NK-92 treated with Interleukin-12 subunit alpha and Interleukin-12 subunit beta, amount 100 ng/mL, for 24 hours (cell line): ENCODE results near the gene KLK15.
"Not testable (repeated sequence)": the region's sequence is repeated elsewhere in the genome, so short reads cannot be mapped to it uniquely, and the experiment has no call there.

Source experiments
- DNase-seq: peaks from one replicate; lab custom pipeline; 2025; lab: John Stamatoyannopoulos, UW

Gene KLK15

GRCh38 chr19:50796634-50797428, 36.5 kb downstream of the KLK15 start:
- no peak for DNase-seq

GRCh38 chr19:50796128-50796633, 37.2 kb downstream of the KLK15 start:
- no peak for DNase-seq

DNA sequence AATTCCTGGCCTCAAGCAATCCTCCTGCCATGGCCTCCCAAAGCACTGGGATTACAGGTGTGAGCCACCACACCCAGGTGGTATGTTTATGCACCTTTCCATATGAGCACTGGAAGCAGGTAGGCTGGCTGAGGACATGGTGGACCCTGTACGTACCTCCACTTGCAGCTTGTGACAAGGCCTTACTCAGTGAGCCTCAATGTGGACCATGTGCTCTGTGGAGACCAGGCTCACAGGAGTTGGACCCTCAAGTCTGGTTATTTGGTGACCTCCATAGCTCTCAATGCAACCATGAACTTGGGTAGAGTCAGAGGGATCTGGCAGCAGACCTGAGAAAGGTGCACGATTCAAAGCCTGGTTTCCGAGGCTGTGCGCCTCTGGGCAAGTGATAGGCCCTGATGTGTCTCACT, 37.7 kb downstream of the KLK15 start:
- no peak for DNase-seq

- no peak for DNase-seq
These were observed 38.3 kb downstream of the KLK15 start for GRCh38 chr19:50794876-50795663.

- no peak for DNase-seq
These were observed 39.1 kb downstream of the KLK15 start for GRCh38 chr19:50794074-50794875.

- no peak for DNase-seq
These were observed 39.8 kb downstream of the KLK15 start for GRCh38 chr19:50793558-50794065.

DNA sequence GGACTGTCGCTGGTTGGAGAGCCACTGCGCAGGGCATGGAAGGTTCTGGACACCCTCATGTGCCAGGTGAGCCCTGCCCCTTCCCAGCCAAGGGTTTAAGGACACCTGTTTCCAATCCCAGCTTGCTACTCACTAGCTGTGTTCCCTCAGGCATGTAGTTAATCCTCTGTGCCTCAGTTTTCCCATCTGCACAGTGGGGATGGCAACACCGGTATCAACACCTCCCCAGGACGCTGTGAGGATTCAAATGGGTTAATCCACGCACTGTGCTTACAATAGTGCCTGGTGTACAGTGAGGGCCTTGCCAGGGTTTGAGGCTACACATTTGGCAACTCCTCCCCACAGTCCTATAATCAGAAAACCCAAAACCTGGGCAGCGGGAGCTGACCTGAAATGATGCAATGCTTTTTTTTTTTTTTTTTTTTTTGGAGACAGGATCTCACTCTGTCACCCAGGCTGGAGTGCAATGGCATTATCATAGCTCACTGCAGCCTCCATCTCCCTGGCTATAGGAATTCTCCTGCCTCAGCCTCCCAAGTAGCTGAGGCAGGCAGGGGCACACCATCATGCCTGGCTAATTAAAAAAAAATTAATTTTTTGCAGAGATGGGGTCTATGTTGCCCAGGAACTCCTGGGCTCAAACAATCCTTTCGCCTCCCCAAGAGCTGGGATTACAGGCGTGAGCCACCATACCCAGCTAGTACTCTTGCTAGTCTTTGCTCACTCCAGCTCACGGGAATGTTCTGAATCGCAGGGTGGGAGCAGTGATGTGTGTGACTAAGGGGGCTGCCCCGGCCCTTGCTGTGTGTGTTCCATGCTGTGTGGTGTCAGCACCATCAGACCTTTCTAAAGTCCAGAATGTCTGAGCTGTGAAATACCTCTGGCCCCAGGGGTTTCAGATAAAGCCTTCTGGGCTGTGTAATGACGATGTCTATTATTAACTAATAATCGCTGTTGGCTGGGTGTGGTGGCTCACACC, 40.8 kb downstream of the KLK15 start:
- DNase-seq: no peak

GRCh38 chr19:50791594-50792271, 41.6 kb downstream of the KLK15 start:
- DNase-seq: no peak

DNA sequence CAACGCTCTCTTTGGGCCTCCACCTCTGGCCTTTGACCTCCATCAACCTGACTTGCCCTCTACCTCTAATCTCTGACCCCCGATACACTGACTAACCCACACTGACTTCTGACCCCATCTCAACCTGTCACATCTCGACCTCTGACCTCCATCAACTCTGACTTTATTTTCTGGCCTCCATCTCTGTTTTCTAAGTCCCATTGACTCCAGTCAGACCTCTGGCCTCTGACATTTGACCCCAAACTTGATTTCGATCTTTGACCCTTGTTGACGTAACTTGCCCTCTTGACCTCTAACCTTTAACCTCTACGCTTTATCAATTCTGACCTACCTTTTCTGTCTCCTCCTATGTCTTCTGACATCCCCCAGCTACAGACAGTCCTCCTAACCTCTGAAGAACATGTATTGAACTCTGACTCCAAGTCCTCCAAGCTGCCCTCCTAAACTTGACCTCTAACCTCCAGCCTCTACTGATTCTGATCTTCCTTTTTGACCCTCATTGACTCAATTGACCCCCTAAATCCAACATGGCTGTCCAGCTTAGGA, 42.4 kb downstream of the KLK15 start:
- DNase-seq: no peak

GRCh38 chr19:50790396-50790795, 43.0 kb downstream of the KLK15 start, which contains the start of gene ACP4:
Gene ACP4 (plus strand): TSS chr19:50790415. CDS start chr19:50790415, 0 bp downstream.
- no peak for DNase-seq

- no peak for DNase-seq
These were observed 48.0 kb downstream of the KLK15 start for GRCh38 chr19:50785329-50785728.

DNA sequence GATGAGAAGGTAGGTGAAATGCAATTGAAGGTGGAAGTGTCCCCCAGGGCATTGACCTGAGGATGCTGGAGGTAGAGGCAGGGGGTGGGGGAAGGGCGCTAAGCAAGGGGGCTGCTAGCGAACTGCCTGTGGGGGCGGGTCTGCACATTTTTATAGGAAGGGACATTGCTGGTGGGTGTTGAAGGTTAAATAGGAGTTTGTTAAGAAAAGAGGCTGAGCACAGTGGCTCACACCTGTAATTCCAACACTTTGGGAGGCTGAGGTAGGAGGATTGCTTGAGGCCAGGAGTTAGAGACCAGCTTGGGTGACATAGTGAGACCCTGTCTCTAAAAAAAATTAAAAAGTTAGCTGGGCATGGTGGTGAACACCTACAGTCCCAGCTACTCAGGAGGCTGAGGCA, 48.7 kb downstream of the KLK15 start:
- DNase-seq: no peak

DNA sequence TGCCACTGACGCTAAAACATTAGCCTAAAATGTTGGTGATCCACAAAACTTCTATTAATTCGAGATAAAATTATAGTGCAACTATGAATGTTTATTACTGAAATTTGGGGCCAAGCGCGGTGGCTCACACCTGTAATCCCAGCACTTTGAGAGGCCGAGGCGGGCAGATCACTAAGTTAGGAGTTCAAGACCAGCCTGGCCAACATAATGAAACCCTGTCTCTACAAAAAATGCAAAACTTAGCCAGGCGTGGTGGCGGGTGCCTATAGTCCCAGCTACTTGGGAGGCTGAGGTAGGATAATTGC, 49.6 kb downstream of the KLK15 start:
- DNase-seq: not testable (repeated sequence)

GRCh38 chr19:50780753-50781435, 52.5 kb downstream of the KLK15 start:
- DNase-seq: no peak

- DNase-seq: no peak
These were observed 53.6 kb downstream of the KLK15 start for GRCh38 chr19:50779504-50780457.

GRCh38 chr19:50778906-50779430, 54.4 kb downstream of the KLK15 start:
- DNase-seq: no peak

DNA sequence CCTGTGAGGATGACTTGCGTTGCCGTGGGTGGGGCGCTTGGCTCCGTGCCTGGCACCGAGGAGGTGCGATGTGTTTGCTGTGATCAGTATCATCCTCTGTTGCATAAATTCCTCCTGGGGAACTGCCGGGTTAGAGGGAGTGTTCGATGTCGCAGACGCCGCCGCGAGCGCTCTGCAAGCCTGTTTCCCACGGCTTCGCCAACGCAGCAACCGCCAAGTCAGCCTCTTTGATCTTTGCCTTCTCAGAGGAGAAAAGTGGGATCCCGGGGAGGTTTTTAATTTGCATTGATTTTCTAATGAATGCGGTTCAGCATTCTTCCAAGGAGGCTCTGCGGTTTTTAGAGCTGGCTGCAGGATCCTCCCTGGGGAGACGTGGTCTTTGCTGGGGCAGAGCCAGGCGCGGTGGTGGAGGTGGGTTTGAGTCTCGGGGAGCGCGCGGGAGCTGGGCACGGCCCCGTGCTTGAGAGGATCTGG, 55.5 kb downstream of the KLK15 start:
- no peak for DNase-seq

DNA sequence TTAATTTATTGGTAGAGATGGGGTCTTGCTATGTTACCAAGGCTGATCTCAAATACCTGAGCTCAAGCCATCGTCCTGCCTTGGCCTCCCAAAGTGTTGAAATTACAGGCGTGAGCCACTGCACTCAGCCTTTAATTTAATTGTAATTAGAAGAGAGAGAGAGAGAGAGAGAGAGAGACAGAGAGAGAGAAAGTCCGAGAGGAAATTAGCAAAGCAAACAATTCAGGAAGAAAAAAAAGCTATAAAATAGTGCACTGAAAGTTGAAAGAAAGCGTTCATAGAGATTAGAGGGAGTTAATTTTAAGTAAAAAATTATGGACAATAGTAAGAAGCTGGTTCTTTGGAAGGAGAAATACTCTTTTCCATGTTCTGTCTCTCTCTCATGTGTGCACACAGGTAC, 56.1 kb downstream of the KLK15 start:
- no peak for DNase-seq
